ENCODE measurements around the gene NUP160. TPM values are rescaled to one million over a fixed set of nuclear protein-coding genes. Genes with fewer than 3 reads are reported as not detected.
"Not testable (repeated sequence)": the region's sequence is repeated elsewhere in the genome, so short reads cannot be mapped to it uniquely, and the experiment has no call there.

Gene NUP160
- polyA plus RNA-seq, 4 donors: 7.8 to 39.4 (median 11.7) TPM

DNA sequence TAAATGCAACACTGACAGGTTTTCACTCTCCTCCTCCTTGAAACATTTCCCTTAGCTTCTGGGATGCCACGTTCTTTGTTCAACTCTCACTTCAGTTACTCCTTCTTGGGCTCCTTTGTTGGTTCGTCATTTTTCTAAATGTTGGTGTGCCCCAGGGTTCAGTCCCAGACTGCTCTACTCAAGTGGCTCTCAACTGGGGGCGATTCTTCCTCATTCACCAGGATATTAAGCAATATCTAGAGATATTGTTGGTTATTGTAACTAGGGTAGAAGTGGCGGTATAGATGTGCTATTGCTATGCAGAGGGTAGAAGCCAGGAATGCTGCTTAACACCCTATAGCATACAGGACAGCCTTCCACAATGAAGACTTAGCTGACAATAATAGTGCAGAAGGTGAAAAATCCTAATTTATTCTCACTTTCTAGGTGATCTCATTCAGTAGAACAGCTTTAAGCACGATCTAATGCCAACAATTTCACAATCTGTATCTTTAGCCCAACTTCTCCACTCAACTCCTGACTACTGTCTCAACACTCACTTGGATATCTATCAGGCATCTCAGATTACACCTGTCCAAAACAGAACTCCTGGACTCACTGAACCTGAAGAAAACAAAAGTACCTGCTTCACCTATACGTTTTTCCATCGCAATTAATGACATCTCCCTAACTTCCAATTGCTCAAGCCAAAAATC, 4.6 kb downstream of the NUP160 start:
- no peak overlapping the region for H3K27ac ChIP-seq (ENCODE audit: low read depth in 1 of 3, low read length in 2 of 3)
- DNase-seq (no peak), FAIRE-seq (no peak)
- no peak overlapping the region for H3K4me3 ChIP-seq (ENCODE audit: low read depth in 1 of 3, low read length in 3 of 3)
- peaks cover 0 to 6% (median 2%) of the 10 kb centered on the region in 3 donors for H3K4me1 ChIP-seq (ENCODE audit: control insufficient read depth in 3 of 3, insufficient read depth in 2 of 3, low read depth in 1 of 3, low read length in 2 of 3)
- no peaks in the 10 kb centered on the region for H3K9me3 ChIP-seq (ENCODE audit: control insufficient read depth in 2 of 2, insufficient read depth in 1 of 2, low read depth in 1 of 2, low read length in 1 of 2)
- H3K27me3 ChIP-seq (ENCODE audit: control insufficient read depth in 3 of 3, insufficient read depth in 3 of 3, low read length in 3 of 3): no peaks in the 10 kb centered on the region
- H3K36me3 ChIP-seq (ENCODE audit: control insufficient read depth in 3 of 3, insufficient read depth in 2 of 3, low read depth in 1 of 3, low read length in 3 of 3): peaks cover 7 to 38% (median 17%) of the 10 kb centered on the region in 3 donors
- WGBS, 3 donors: 81 to 90% (median 84%) methylated on average over 7 of the region's 7 CpGs

DNA sequence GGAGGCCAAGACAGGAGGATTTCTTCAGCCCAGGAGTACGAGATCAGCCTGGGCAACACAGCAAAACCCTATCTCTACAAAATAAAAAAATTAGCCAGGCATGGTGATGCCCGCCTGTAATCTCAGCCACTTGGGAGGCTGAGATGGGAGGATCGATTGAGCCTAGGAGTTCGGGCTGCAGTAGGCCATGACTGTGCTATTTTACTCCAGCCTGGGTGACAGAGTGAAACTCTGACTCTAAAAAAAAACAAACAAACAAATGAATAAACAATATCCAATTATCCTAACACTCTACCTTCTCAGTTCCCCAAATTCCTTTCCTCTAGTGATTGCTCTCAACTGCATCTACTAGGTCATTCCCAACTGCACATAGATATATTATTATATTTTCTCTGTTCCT, 5.4 kb downstream of the NUP160 start:
- 95 to 100% (median 99%) methylated on average over 4 of the region's 4 CpGs for WGBS, 3 donors
- DNase-seq: no peak
- no peak for FAIRE-seq
- H3K27me3 ChIP-seq (ENCODE audit: control insufficient read depth in 3 of 3, insufficient read depth in 3 of 3, low read length in 3 of 3): no peaks in the 10 kb centered on the region
- no peaks in the 10 kb centered on the region for H3K9me3 ChIP-seq (ENCODE audit: control insufficient read depth in 2 of 2, insufficient read depth in 1 of 2, low read depth in 1 of 2, low read length in 1 of 2)
- H3K27ac ChIP-seq (ENCODE audit: low read depth in 1 of 3, low read length in 2 of 3): no peak overlapping the region
- peaks cover 0 to 6% (median 2%) of the 10 kb centered on the region in 3 donors for H3K4me1 ChIP-seq (ENCODE audit: control insufficient read depth in 3 of 3, insufficient read depth in 2 of 3, low read depth in 1 of 3, low read length in 2 of 3)
- H3K36me3 ChIP-seq (ENCODE audit: control insufficient read depth in 3 of 3, insufficient read depth in 2 of 3, low read depth in 1 of 3, low read length in 3 of 3): peaks cover 10 to 45% (median 21%) of the 10 kb centered on the region in 3 donors
- no peak overlapping the region for H3K4me3 ChIP-seq (ENCODE audit: low read depth in 1 of 3, low read length in 3 of 3)

DNA sequence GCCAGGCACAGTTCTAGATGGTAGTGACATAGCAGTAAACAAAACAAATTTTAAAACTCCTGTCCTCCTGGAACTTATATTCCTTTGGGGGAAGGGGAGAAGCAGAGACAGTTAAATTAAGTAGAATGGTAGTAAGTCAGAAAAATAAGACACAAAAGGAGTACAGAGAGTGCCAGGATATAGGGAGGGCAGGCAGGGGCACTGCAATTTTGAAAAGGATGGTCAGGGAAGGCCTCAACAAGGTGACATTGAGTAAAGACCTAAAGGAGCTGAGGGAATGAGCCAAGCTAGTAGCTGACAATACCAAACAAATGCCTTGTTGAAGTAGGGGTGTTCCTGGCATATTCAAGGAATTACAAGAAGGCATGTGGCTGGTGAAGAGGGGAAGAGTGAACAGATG, 10.2 kb downstream of the NUP160 start:
- H3K4me1 ChIP-seq (ENCODE audit: control insufficient read depth in 3 of 3, insufficient read depth in 2 of 3, low read depth in 1 of 3, low read length in 2 of 3): no peaks in the 10 kb centered on the region
- H3K9me3 ChIP-seq (ENCODE audit: control insufficient read depth in 2 of 2, insufficient read depth in 1 of 2, low read depth in 1 of 2, low read length in 1 of 2): no peaks in the 10 kb centered on the region
- peaks cover 15 to 64% (median 35%) of the 10 kb centered on the region in 3 donors for H3K36me3 ChIP-seq (ENCODE audit: control insufficient read depth in 3 of 3, insufficient read depth in 2 of 3, low read depth in 1 of 3, low read length in 3 of 3)
- H3K4me3 ChIP-seq (ENCODE audit: low read depth in 1 of 3, low read length in 3 of 3): no peak overlapping the region
- no peak for DNase-seq
- no peak overlapping the region for H3K27ac ChIP-seq (ENCODE audit: low read depth in 1 of 3, low read length in 2 of 3)
- no peaks in the 10 kb centered on the region for H3K27me3 ChIP-seq (ENCODE audit: control insufficient read depth in 3 of 3, insufficient read depth in 3 of 3, low read length in 3 of 3)
- no peak for FAIRE-seq

DNA sequence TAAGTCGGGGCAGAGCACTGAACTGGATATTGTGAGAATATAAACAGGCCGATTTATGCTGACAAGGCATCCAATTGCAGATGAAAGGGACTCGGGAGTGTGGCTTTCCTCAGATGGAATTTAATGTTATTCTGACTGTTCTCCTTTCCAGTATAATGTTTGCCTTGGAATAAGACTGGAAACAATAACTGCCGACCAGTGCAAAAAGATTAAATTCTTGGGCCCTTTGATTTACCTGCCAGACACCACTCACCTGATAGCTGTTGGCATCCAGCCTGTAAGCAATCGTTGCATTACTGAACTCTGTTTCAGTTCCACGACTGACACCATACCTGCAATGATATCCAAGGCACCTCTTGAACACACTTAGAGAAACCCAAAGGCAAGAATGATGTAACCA, 10.9 kb downstream of the NUP160 start:
- WGBS, 3 donors: 44 to 76% (median 50%) methylated on average over 6 of the region's 6 CpGs
- Histone ChIP-seq H3K9me3 (ENCODE audit: control insufficient read depth in 2 of 2, insufficient read depth in 1 of 2, low read depth in 1 of 2, low read length in 1 of 2) (no peaks in the 10 kb centered on the region), H3K36me3 (ENCODE audit: control insufficient read depth in 3 of 3, insufficient read depth in 2 of 3, low read depth in 1 of 3, low read length in 3 of 3) (peaks cover 16 to 62% (median 33%) of the 10 kb centered on the region in 3 donors), H3K4me3 (ENCODE audit: low read depth in 1 of 3, low read length in 3 of 3) (no peak overlapping the region), H3K27me3 (ENCODE audit: control insufficient read depth in 3 of 3, insufficient read depth in 3 of 3, low read length in 3 of 3) (no peaks in the 10 kb centered on the region), H3K27ac (ENCODE audit: low read depth in 1 of 3, low read length in 2 of 3) (no peak overlapping the region), H3K4me1 (ENCODE audit: control insufficient read depth in 3 of 3, insufficient read depth in 2 of 3, low read depth in 1 of 3, low read length in 2 of 3) (no peaks in the 10 kb centered on the region)
- DNase-seq (no peak), FAIRE-seq (no peak)

DNA sequence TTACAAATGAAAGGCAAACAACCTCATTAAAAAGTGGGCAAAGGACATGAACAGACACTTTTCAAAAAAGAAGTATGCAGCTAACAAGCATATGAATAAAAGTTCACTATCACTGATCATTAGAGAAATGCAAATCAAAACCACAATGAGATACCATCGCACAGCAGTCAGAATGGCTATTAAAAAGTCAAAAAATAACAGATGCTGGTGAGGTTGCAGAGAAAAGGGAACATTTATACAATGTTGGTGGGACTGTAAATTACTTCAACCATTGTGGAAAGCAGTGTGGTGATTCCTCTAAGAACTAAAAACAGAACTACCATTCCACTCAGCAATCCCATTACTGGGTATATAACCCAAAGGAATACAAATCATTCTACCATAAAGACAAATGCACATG, 18.1 kb downstream of the NUP160 start:
- Histone ChIP-seq H3K9me3 (ENCODE audit: control insufficient read depth in 2 of 2, insufficient read depth in 1 of 2, low read depth in 1 of 2, low read length in 1 of 2) (peaks cover 0 to 11% of the 10 kb centered on the region in 2 donors), H3K36me3 (ENCODE audit: control insufficient read depth in 3 of 3, insufficient read depth in 2 of 3, low read depth in 1 of 3, low read length in 3 of 3) (peaks cover 8 to 56% (median 14%) of the 10 kb centered on the region in 3 donors)
- DNase-seq; H3K27ac ChIP-seq (ENCODE audit: low read depth in 1 of 3, low read length in 2 of 3); H3K4me3 ChIP-seq (ENCODE audit: low read depth in 1 of 3, low read length in 3 of 3); H3K4me1 ChIP-seq (ENCODE audit: control insufficient read depth in 3 of 3, insufficient read depth in 2 of 3, low read depth in 1 of 3, low read length in 2 of 3); FAIRE-seq; H3K27me3 ChIP-seq (ENCODE audit: control insufficient read depth in 3 of 3, insufficient read depth in 3 of 3, low read length in 3 of 3): not testable (repeated sequence)
- 85 to 96% (median 95%) methylated on average over 1 of the region's 1 CpG for WGBS, 3 donors

DNA sequence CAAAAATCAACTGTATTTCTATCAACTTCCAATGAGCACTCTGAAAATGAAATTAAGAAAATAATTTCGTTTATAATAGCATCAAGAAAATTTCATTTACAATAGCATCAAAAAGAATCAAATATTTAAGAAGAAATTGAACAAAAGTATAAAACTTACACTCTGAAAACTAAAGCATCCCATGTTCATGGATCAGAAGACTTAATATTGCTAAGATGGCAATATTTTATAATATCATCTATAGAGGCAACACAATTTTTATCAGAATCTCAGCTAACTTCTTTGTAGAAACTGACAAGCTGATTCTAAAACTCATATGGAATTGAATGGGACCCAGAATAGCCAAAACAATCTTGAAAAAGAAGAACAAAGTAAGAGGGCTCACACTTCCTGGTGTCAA, 19.9 kb downstream of the NUP160 start:
- Histone ChIP-seq H3K4me1 (ENCODE audit: control insufficient read depth in 3 of 3, insufficient read depth in 2 of 3, low read depth in 1 of 3, low read length in 2 of 3) (no peaks in the 10 kb centered on the region), H3K36me3 (ENCODE audit: control insufficient read depth in 3 of 3, insufficient read depth in 2 of 3, low read depth in 1 of 3, low read length in 3 of 3) (peaks cover 2 to 55% (median 5%) of the 10 kb centered on the region in 3 donors), H3K4me3 (ENCODE audit: low read depth in 1 of 3, low read length in 3 of 3) (no peak overlapping the region), H3K9me3 (ENCODE audit: control insufficient read depth in 2 of 2, insufficient read depth in 1 of 2, low read depth in 1 of 2, low read length in 1 of 2) (peaks cover 0 to 11% of the 10 kb centered on the region in 2 donors), H3K27me3 (ENCODE audit: control insufficient read depth in 3 of 3, insufficient read depth in 3 of 3, low read length in 3 of 3) (no peaks in the 10 kb centered on the region), H3K27ac (ENCODE audit: low read depth in 1 of 3, low read length in 2 of 3) (no peak overlapping the region)
- FAIRE-seq (no peak), DNase-seq (no peak)
- WGBS, 3 donors: 83 to 88% (median 87%) methylated on average over 1 of the region's 1 CpG

DNA sequence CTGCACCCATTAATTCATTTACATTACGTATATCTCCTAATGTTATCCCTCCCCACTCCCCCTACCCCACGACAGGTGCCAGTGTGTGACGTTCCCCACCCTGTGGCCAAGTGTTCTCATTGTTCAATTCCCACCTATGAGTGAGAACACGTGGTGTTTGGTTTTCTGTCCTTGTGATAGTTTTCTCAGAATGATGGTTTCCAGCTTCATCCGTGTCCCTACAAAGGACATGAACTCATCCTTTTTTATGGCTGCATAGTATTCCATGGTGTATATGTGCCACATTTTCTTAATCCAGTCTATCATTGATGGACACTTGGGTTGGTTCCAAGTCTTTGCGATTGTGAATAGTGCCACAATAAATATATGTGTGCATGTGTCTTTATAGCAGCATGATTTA, 25.5 kb downstream of the NUP160 start:
- 96 to 98% (median 96%) methylated on average over 6 of the region's 6 CpGs for WGBS, 3 donors

DNA sequence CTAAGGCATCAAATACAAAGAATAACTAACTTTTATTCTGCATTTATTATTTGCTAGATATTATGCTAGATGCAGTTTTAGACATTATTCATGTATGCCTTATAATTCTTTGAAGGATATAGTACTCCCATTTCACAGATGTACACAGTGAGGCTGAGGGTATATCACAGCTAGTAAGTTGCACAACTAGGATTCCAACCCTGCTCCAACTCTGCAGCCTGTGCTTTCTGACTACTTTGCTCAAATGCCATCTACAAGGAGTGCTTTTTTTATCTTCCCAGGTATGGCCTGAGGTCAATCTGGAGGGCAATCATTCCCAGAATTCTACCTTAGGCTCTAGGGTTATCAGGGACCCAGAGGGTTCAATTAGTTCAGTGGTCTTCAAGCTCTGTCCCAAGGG, 28.4 kb downstream of the NUP160 start:
- Histone ChIP-seq H3K27ac (ENCODE audit: low read depth in 1 of 3, low read length in 2 of 3) (no peak overlapping the region), H3K36me3 (ENCODE audit: control insufficient read depth in 3 of 3, insufficient read depth in 2 of 3, low read depth in 1 of 3, low read length in 3 of 3) (peaks cover 8 to 42% (median 9%) of the 10 kb centered on the region in 3 donors), H3K27me3 (ENCODE audit: control insufficient read depth in 3 of 3, insufficient read depth in 3 of 3, low read length in 3 of 3) (no peaks in the 10 kb centered on the region), H3K4me1 (ENCODE audit: control insufficient read depth in 3 of 3, insufficient read depth in 2 of 3, low read depth in 1 of 3, low read length in 2 of 3) (no peaks in the 10 kb centered on the region), H3K9me3 (ENCODE audit: control insufficient read depth in 2 of 2, insufficient read depth in 1 of 2, low read depth in 1 of 2, low read length in 1 of 2) (no peaks in the 10 kb centered on the region), H3K4me3 (ENCODE audit: low read depth in 1 of 3, low read length in 3 of 3) (no peak overlapping the region)
- no peak for DNase-seq
- no peak for FAIRE-seq

More for the DNA sequence above, 25.5 kb downstream of the NUP160 start:
- not testable (repeated sequence) for H3K27ac ChIP-seq (ENCODE audit: low read depth in 1 of 3, low read length in 2 of 3); H3K27me3 ChIP-seq (ENCODE audit: control insufficient read depth in 3 of 3, insufficient read depth in 3 of 3, low read length in 3 of 3); H3K4me3 ChIP-seq (ENCODE audit: low read depth in 1 of 3, low read length in 3 of 3); H3K9me3 ChIP-seq (ENCODE audit: control insufficient read depth in 2 of 2, insufficient read depth in 1 of 2, low read depth in 1 of 2, low read length in 1 of 2); FAIRE-seq; DNase-seq; H3K4me1 ChIP-seq (ENCODE audit: control insufficient read depth in 3 of 3, insufficient read depth in 2 of 3, low read depth in 1 of 3, low read length in 2 of 3)
- peaks cover under 1 to 46% (median 5%) of the 10 kb centered on the region in 3 donors for H3K36me3 ChIP-seq (ENCODE audit: control insufficient read depth in 3 of 3, insufficient read depth in 2 of 3, low read depth in 1 of 3, low read length in 3 of 3)

DNA sequence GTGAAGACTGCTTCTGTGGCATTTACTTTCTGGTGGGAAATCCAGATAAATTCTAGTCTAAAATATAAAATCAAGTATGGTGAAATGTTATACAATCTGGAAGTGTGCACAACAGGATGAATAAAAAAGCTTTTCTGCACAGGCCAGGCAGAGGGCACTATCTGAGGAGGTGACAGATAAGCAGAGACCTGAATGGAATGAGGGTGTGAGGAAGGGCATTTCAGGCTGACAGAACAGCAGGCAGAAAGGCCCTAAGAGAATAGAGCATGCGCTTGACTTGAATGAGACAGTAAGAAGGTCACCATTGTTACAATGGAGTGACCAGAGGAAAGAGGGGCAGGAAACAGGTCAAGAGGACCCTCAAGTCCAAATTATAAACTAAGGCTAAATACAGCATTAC, 47.4 kb downstream of the NUP160 start:
- no peak for FAIRE-seq

More for the DNA sequence above, 47.4 kb downstream of the NUP160 start:
- no peaks in the 10 kb centered on the region for H3K4me1 ChIP-seq (ENCODE audit: control insufficient read depth in 3 of 3, insufficient read depth in 2 of 3, low read depth in 1 of 3, low read length in 2 of 3)
- H3K4me3 ChIP-seq (ENCODE audit: low read depth in 1 of 3, low read length in 3 of 3): no peak overlapping the region
- no peak for DNase-seq
- H3K27me3 ChIP-seq (ENCODE audit: control insufficient read depth in 3 of 3, insufficient read depth in 3 of 3, low read length in 3 of 3): no peaks in the 10 kb centered on the region
- WGBS, 3 donors: 89 to 100% (median 96%) methylated on average over 1 of the region's 1 CpG
- peaks cover 9 to 64% (median 20%) of the 10 kb centered on the region in 3 donors for H3K36me3 ChIP-seq (ENCODE audit: control insufficient read depth in 3 of 3, insufficient read depth in 2 of 3, low read depth in 1 of 3, low read length in 3 of 3)
- no peak overlapping the region for H3K27ac ChIP-seq (ENCODE audit: low read depth in 1 of 3, low read length in 2 of 3)
- H3K9me3 ChIP-seq (ENCODE audit: control insufficient read depth in 2 of 2, insufficient read depth in 1 of 2, low read depth in 1 of 2, low read length in 1 of 2): no peaks in the 10 kb centered on the region

Measured in small intestine (tissue), 7 donors.